NCI-H2029 (cell line): Measurements from ENCODE around the gene PSMA4.
"Not testable (repeated sequence)": the region's sequence is repeated elsewhere in the genome, so short reads cannot be mapped to it uniquely, and the experiment has no call there.

ENCODE experiments used
- DNase-seq: peaks from one replicate; lab custom pipeline; 2025; lab: John Stamatoyannopoulos, UW

PSMA4 gene

GRCh38 chr15:78551902-78552301 is 11.7 kb downstream of the PSMA4 start:
- no peak for DNase-seq

GRCh38 chr15:78552597-78552996 is 12.4 kb downstream of the PSMA4 start:
- no peak for DNase-seq

- not testable (repeated sequence) for DNase-seq
Measured at GRCh38 chr15:78560201-78560600, 20.0 kb downstream of the PSMA4 start.

- no peak for DNase-seq
Measured at GRCh38 chr15:78561490-78561889, 21.2 kb downstream of the PSMA4 start.

- DNase-seq = no peak
Measured at GRCh38 chr15:78563092-78563491, 22.8 kb downstream of the PSMA4 start.

- DNase-seq = no peak
Measured at GRCh38 chr15:78564743-78565096, 24.5 kb downstream of the PSMA4 start.

GRCh38 chr15:78565097-78565950 is 25.1 kb downstream of the PSMA4 start, which contains the start of gene CHRNA5:
TSS of gene CHRNA5 (plus strand) at chr15:78565520. CDS start at chr15:78565720, 200 bp downstream.
- peak; percentile 58 for DNase-seq

- DNase-seq = no peak
Measured at GRCh38 chr15:78565951-78566774, 25.9 kb downstream of the PSMA4 start.

- no peak for DNase-seq
Measured at GRCh38 chr15:78567531-78567930, 27.3 kb downstream of the PSMA4 start.

- no peak for DNase-seq
Measured at GRCh38 chr15:78570710-78571109, 30.5 kb downstream of the PSMA4 start.

- DNase-seq = no peak
Measured at GRCh38 chr15:78571382-78571781, 31.1 kb downstream of the PSMA4 start.

- no peak for DNase-seq
Measured at GRCh38 chr15:78573416-78573815, 33.2 kb downstream of the PSMA4 start.

- DNase-seq = no peak
Measured at GRCh38 chr15:78574944-78575343, 34.7 kb downstream of the PSMA4 start.

- DNase-seq = no peak
Measured at GRCh38 chr15:78597583-78597982, 57.3 kb downstream of the PSMA4 start.

- DNase-seq = no peak
Measured at GRCh38 chr15:78598348-78598747, 58.1 kb downstream of the PSMA4 start.

GRCh38 chr15:78599189-78599588 is 58.9 kb downstream of the PSMA4 start:
- DNase-seq = no peak
